ENCODE data around the gene IFNL4.

IFNL4 gene

GRCh38 chr19:39200803-39201115 lies 47.9 kb downstream of the IFNL4 start:
- TF ChIP-seq, protein P1, sequence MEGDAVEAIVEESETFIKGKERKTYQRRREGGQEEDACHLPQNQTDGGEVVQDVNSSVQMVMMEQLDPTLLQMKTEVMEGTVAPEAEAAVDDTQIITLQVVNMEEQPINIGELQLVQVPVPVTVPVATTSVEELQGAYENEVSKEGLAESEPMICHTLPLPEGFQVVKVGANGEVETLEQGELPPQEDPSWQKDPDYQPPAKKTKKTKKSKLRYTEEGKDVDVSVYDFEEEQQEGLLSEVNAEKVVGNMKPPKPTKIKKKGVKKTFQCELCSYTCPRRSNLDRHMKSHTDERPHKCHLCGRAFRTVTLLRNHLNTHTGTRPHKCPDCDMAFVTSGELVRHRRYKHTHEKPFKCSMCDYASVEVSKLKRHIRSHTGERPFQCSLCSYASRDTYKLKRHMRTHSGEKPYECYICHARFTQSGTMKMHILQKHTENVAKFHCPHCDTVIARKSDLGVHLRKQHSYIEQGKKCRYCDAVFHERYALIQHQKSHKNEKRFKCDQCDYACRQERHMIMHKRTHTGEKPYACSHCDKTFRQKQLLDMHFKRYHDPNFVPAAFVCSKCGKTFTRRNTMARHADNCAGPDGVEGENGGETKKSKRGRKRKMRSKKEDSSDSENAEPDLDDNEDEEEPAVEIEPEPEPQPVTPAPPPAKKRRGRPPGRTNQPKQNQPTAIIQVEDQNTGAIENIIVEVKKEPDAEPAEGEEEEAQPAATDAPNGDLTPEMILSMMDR (conservative IDR thresholded peaks at IDR 0.05): no peak
- no peak overlapping the region for H3K27ac ChIP-seq

DNA sequence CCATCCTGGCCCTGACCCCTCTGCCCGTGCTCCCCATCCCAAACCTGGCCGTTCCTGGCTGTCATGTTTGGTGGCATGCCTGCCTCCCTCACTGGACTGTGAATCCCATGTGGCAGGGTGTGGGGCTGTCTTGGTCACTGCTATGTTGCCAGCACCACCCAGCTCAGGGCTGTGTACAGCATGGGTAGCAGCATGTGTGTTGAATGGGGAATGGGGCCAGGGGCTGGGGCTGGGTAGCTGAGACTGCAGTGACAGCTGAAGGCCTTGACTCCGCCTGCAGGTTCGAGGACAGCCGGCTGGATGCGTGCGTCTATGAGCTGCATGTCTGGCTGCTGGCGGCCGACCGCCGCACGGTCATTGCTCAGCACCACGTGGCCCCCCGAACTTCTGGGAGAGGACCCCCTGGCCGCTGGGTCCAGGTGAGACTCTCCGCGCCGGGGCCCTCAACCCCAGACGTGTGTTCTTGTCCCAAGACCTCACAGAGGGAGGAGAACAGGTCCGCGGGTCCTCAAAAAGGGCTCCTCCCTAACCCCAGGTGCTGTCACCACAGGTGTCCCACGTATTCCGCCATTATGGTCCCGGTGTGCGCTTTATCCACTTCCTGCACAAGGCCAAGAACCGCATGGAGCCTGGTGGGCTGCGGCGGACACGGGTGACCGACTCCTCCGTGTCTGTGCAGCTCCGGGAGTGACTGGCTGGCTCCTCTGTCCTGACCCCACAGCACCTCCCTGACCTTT lies 48.4 kb downstream of the IFNL4 start:
- H3K27ac ChIP-seq: no peak overlapping the region
- TF ChIP-seq, protein P1 (conservative IDR thresholded peaks at IDR 0.05): no peak

GRCh38 chr19:39199025-39199424 lies 49.6 kb downstream of the IFNL4 start:
- H3K27ac ChIP-seq: no peak overlapping the region
- TF ChIP-seq, protein P1 (conservative IDR thresholded peaks at IDR 0.05): no peak

DNA sequence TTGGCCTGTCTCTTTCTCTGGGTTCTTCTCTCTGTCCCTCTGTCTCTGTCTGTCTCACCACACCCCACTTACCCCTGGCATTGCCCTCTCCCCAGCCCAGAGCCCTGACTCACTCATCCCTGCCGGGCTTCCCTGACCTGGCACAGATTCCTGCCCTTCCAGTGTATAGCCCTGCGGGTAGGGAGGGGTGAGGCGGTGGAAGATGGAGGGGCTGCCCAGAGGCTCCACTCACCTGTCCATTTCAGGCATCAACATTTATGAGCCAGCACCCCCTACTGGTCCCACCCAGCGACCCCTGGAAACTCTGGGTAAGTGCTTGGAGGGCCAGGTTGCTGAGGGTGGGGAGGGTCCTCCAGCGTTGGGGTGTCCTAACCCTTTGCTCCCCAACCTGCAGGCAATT lies 50.8 kb downstream of the IFNL4 start:
- no peak overlapping the region for H3K27ac ChIP-seq
- TF ChIP-seq, protein P1 (conservative IDR thresholded peaks at IDR 0.05): no peak

- TF ChIP-seq, protein P1 (conservative IDR thresholded peaks at IDR 0.05): no peak
- H3K27ac ChIP-seq: 0 out of 2 replicates have a peak within 1 kb of the TSS, but pooled peaks have one; percentile 7
Observed at GRCh38 chr19:39196860-39197562, 51.6 kb downstream of the IFNL4 start, which contains the start of gene NCCRP1. Gene NCCRP1, plus strand, starts transcription at chr19:39196964. Its CDS starts 19 bp downstream, at chr19:39196983.

DNA sequence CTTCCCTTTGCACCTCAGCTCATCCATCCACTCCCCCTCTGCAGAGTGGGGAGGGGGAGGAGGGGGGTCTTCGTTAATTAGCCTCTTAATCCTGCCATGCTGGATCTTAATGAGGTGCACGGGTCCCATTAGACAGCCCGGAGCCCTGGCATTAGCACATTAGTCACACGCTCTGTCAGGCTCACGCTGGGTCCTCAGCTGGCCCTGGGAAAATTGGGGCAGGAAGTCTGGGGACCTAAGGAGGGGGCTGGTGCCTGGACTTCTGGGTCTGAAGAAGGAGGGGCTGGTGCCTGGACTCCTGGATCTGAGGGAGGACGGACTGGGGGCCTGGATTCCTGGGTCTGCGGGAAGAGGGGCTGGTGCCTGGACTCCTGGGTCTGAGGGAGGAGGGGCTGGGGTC lies 52.3 kb downstream of the IFNL4 start:
- H3K27ac ChIP-seq: no peak overlapping the region
- TF ChIP-seq, protein P1 (conservative IDR thresholded peaks at IDR 0.05): no peak
